Left kidney (tissue), 8 donors: ENCODE data around the gene TAS2R3. TPM values are rescaled to one million over a fixed set of nuclear protein-coding genes. Genes with fewer than 3 reads are reported as not detected.
"Not testable (repeated sequence)": the region's sequence is repeated elsewhere in the genome, so short reads cannot be mapped to it uniquely, and the experiment has no call there.

Source experiments
- DNase-seq: peaks from one replicate; pipeline ENCODE4 v3.0.0-alpha.2; 2013
- long read RNA-seq, 8 donors: transcript quantifications; one replicate each; lab custom pipeline, GENCODE V29; 2026
- polyA plus RNA-seq: library from polyadenylated mRNA; unstranded; fragments of 120-200 nt; gene quantifications from one replicate; pipeline ENCODE4 v1.2.1, GENCODE V29; 2013; ENCODE audit not compliant: insufficient read length

TAS2R3 gene, protein sequence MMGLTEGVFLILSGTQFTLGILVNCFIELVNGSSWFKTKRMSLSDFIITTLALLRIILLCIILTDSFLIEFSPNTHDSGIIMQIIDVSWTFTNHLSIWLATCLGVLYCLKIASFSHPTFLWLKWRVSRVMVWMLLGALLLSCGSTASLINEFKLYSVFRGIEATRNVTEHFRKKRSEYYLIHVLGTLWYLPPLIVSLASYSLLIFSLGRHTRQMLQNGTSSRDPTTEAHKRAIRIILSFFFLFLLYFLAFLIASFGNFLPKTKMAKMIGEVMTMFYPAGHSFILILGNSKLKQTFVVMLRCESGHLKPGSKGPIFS
- polyA plus RNA-seq, result 1.2 TPM
- long read RNA-seq, donor 1, result 0 reads
- long read RNA-seq, donor 2, result 0 reads
- long read RNA-seq, donor 3, result 0 reads
- long read RNA-seq, donor 4, result 0 reads
- long read RNA-seq, donor 5, result 0 reads
- long read RNA-seq, donor 6, result 0 reads
- long read RNA-seq, donor 7, result 0 reads
- long read RNA-seq, donor 8, partial matches to known transcripts, result 0 of 1 reads
- long read RNA-seq, donor 8, other reads (novel, unspliced or antisense), result 0 of 1 reads

- no peak for DNase-seq
These were observed at the start of gene TAS2R3 for GRCh38 chr7:141763797-141764196. TSS of gene TAS2R3 (plus strand) at chr7:141764097. CDS start at chr7:141764159, 62 bp downstream.

GRCh38 chr7:141714571-141714970, 49.3 kb upstream of the TAS2R3 start:
- no peak for DNase-seq

- no peak for DNase-seq
These were observed 48.9 kb upstream of the TAS2R3 start for GRCh38 chr7:141715018-141715417.

DNA sequence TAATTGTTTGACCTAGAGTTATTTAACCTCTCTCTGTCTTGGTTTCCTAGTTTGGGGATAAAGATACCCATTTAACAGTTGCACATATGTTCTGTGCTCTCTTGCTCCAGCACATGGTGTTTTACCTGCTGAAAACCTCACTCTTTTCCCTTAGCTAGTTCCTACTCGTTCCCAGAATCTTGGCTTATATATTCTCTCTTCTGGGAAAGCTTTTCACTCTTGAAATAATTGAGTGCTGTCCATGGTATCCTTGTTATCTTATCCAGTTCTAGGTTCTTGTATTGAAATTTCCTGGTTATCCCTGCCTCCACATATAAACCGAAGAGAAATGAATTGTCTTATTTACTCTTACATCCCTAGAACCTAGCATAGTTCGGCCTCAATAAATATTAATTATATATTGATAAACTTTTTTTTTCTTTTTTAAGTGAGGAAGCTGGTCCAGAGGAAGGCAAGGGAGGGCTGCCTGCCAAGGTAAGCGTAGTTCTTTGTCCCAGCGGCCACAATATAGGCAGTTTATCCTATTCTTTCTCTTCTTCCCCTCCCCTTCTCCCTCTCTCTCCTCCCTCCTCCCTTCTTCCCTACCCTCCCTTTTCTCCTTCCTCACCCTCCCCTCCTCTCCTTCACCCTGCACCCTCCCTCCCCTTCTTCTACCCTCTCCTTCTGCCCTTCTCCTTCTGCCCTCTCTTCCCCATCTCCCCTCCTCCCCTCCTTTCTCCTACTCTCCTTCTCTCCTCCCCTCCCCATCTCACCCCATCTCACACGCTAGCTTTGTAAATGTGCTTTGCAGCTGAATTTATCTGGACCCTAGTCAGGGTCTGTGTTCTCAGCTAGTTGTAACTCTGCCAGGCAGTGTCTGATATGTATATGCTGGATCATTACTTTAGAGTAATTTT, 47.9 kb upstream of the TAS2R3 start:
- DNase-seq, result no peak

GRCh38 chr7:141717450-141717849, 46.4 kb upstream of the TAS2R3 start:
- DNase-seq, result no peak

DNA sequence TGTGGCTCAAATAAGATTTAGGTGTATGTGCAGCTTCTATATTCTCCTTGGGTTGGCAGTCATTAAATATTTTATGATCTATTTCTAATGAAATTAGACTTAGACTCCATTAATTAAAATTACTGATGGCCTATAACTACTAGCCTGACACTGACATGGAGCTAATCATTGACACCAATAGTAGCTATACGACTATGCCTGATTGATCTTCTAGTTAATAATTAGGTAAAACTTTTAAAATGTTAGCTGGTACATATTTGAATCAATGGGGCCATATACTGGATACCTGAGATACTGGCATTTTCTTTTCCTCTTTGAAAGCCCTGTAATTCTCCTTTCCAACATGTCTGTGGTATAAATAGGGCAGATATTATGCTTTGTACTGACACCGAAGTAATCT, 41.4 kb upstream of the TAS2R3 start:
- no peak for DNase-seq

DNA sequence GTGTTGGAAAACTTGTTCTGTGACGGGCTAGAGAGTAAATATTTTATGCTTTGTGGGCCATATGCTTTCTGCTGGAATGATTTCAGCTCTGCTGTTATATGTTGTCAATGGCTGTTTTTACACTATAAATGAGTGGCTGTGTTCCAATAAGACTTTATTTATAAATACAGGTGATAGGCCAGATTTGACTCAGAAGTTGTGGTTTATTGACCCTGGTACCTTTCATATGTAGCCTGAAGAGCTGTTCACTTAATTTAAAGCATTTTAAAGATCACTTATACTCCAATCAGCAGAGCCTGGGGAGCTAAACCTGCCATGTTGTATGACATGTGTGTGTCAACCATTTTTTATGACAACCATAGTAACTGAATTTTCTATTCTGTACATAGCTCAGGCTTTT, 34.9 kb upstream of the TAS2R3 start:
- DNase-seq, result no peak

DNA sequence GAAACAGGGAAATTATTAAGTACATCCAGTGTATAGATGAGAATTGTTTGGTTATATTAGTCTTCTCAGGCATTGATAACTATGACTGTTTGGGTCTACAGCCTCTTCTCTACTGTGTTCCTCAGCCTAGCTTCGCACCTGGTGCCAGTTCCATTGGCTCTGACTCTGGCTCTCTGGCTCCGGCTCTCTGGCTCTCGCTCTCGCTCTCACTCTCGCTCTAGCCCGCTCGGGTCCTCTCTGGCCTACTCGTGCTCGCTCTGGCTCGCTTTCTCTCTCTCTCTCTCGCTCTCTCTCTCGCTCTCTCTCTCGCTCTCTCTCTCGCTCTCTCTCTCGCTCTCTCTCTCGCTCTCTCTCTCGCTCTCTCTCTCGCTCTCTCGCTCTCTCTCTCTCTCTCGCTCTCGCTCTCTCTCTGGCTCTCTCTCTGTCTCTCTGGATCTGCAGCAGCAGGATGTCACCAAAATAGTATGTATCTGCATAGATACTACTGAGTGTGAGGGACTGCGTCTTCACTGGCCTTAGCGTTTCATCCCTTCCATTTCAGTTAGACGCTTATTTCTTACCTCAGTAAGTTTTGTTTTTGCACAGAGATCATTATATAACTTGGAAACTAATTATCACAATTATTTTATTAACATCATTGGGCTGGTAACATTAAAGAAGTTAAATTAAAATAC, 32.3 kb upstream of the TAS2R3 start:
- no peak for DNase-seq

DNA sequence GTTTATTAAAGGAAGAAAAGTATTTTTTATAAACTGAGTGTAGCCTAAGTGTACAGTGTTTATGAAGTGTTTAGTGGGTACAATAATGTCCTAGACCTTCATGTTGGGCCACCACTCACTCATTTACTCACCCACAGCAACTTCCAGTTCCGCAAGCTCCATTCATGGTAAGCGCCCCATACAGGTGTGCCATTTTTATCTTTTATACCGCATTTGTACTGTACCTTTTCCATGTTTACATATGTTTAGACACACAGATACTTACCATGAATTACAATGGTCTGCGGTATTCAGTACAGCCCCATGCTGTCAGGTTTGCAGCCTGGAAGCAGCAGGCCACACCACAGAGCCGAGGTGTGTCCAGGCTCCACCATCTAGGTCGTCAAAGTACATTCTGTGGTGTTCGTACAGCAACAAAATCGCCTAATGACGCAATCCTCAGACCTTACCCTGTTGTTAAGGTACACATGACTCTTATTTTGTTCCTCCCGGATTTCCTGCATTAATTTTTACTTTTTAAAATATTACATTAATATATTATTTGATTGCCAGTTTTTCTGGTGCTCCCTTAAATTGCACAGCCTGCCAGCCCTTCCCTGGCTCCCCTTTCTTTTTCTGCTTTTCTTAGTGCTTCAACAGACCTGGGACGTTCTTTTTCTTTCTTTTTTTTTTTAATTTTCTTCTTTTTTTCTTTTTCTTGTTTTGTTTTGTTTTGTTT, 26.6 kb upstream of the TAS2R3 start:
- no peak for DNase-seq

GRCh38 chr7:141737836-141738591, 25.9 kb upstream of the TAS2R3 start, which contains the start of gene SSBP1:
TSS of gene SSBP1 (plus strand) at chr7:141738358. CDS start at chr7:141739167, 809 bp downstream.
- DNase-seq, result peak; percentile 96

- no peak for DNase-seq
These were observed 25.3 kb upstream of the TAS2R3 start for GRCh38 chr7:141738592-141739013.

GRCh38 chr7:141739250-141739649, 24.6 kb upstream of the TAS2R3 start:
- no peak for DNase-seq

DNA sequence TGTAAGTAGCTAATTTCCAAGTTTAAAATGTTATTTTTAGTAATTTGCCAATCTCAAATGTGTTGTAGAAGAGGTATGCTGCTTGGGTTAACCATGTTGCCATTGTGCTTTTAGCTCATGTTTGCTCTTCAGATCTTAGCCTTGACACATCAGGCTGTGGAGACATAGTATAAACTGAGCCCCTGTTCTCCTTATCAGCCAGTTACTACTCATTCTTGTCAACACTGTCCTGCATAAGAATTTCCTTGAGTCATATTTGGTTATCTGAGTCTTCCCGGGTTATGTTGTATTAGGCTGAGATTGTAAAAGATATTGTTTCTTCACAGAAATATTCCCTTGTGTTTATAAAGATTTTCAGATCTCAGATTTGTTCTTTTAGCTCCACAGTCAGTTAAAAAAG, 21.7 kb upstream of the TAS2R3 start:
- DNase-seq, result no peak

- no peak for DNase-seq
These were observed 19.8 kb upstream of the TAS2R3 start for GRCh38 chr7:141744131-141744530.

DNA sequence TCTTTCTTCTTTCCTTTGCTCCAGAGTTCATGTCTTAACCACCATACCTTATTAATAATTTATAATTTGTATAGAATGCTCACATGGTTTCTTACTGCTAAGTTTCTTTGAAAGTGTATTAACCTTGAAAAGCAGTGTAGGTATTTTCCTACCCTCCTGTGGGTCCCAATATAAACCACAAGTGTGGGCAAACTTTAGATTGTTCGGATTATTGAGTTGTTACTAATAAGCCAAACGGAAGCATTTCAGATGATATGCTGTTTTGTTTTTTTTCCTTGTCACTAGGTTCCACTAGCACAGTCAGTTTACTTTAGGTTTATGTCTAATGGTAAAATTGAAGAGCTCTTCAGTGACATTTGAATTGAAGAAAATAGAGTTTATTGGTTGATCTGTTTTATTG, 15.5 kb upstream of the TAS2R3 start:
- no peak for DNase-seq

DNA sequence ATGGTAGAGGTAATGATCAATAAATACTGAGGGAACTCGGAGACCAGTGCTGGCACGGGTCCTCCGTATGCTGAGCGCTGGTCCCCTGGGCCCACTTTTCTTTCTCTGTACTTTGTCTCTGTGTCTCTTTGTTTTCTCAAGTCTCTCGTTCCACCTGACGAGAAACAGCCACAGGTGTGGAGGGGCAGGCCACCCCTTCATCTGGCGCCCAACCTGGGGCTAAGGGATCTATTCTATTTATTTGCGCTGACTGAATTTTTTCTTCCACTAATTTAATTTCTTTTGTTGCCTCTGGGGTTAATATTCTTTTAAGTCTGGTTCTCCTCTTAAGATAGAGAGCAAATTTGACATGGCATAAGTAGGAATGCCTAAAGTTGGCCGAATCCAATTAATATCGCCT, 12.0 kb upstream of the TAS2R3 start:
- DNase-seq, result not testable (repeated sequence)

DNA sequence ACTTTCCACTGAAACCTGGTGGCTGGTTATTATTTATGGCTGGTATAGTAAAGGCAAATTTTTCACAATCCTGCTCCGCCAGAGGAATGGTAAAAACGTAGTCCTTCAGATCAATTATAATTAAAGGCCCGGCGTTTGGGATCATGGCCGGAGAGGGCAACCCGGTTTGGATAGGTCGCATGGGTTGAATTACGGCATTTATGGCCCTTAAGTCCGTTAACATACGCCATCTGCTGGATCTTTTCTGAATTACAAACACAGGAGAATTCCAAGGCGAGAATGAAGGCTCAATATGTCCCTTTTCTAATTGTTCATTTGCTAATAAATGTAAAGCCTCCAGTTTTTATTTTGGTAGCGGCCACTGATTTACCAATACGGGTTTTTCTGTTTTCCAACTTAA, 11.3 kb upstream of the TAS2R3 start:
- DNase-seq, result no peak

- DNase-seq, result no peak
These were observed 9.0 kb upstream of the TAS2R3 start for GRCh38 chr7:141754939-141755338.

DNA sequence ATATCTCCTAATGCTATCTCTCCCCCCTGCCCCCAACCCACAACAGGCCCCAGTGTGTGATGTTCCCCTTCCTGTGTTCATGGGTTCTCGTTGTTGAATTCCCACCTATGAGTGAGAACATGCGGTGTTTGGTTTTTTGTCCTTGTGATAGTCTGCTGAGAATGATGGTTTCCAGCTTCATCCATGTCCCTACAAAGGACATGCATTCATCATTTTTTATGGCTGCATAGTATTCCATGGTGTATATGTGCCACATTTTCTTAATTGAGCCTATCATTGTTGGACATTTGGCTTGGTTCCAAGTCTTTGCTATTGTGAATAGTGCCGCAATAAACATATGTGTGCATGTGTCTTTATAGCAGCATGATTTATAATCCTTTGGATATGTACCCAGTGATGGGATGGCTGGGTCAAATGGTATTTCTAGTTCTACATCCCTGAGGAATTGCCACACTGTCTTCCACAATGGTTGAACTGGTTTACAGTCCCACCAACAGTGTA, 6.2 kb downstream of the TAS2R3 start:
- not testable (repeated sequence) for DNase-seq

- no peak for DNase-seq
These were observed 12.5 kb downstream of the TAS2R3 start, which contains the start of gene TAS2R4 for GRCh38 chr7:141776374-141776773. TSS of gene TAS2R4 (plus strand) at chr7:141776674. CDS start at chr7:141778489, 1,815 bp downstream.
